Measurements from ENCODE around the gene GGTLC2.
"Not testable (repeated sequence)": the region's sequence is repeated elsewhere in the genome, so short reads cannot be mapped to it uniquely, and the experiment has no call there.

GGTLC2 gene

GRCh38 chr22:22638313-22638712 lies 6.1 kb upstream of the GGTLC2 start:
- DNase-seq (ENCODE audit: low read depth) = not testable (repeated sequence)

GRCh38 chr22:22642255-22642654 lies 2.2 kb upstream of the GGTLC2 start:
- not testable (repeated sequence) for DNase-seq (ENCODE audit: low read depth)

- DNase-seq (ENCODE audit: low read depth) = not testable (repeated sequence)
These were observed 1.6 kb downstream of the GGTLC2 start for GRCh38 chr22:22645969-22646368.

GRCh38 chr22:22647952-22648351 lies 3.5 kb downstream of the GGTLC2 start:
- not testable (repeated sequence) for DNase-seq (ENCODE audit: low read depth)

GRCh38 chr22:22648863-22649536 lies 4.6 kb downstream of the GGTLC2 start:
- not testable (repeated sequence) for DNase-seq (ENCODE audit: low read depth)

- DNase-seq (ENCODE audit: low read depth) = not testable (repeated sequence)
These were observed 5.3 kb downstream of the GGTLC2 start for GRCh38 chr22:22649761-22650160.

GRCh38 chr22:22650398-22650797 lies 6.0 kb downstream of the GGTLC2 start:
- not testable (repeated sequence) for DNase-seq (ENCODE audit: low read depth)

- not testable (repeated sequence) for DNase-seq (ENCODE audit: low read depth)
These were observed 6.5 kb downstream of the GGTLC2 start for GRCh38 chr22:22650803-22651515.

GRCh38 chr22:22651593-22651992 lies 7.2 kb downstream of the GGTLC2 start:
- DNase-seq (ENCODE audit: low read depth) = not testable (repeated sequence)

GRCh38 chr22:22652102-22652501 lies 7.7 kb downstream of the GGTLC2 start:
- DNase-seq (ENCODE audit: low read depth) = not testable (repeated sequence)

GRCh38 chr22:22652573-22652972 lies 8.2 kb downstream of the GGTLC2 start:
- not testable (repeated sequence) for DNase-seq (ENCODE audit: low read depth)

- not testable (repeated sequence) for DNase-seq (ENCODE audit: low read depth)
These were observed 9.4 kb downstream of the GGTLC2 start for GRCh38 chr22:22653677-22654381.

- no peak for DNase-seq (ENCODE audit: low read depth)
These were observed 11.3 kb downstream of the GGTLC2 start for GRCh38 chr22:22655452-22656290.

- no peak for DNase-seq (ENCODE audit: low read depth)
These were observed 13.3 kb downstream of the GGTLC2 start for GRCh38 chr22:22657712-22658111.

GRCh38 chr22:22661275-22661674 lies 16.9 kb downstream of the GGTLC2 start:
- no peak for DNase-seq (ENCODE audit: low read depth)

- DNase-seq (ENCODE audit: low read depth) = no peak
These were observed 17.7 kb downstream of the GGTLC2 start for GRCh38 chr22:22662095-22662494.

GRCh38 chr22:22663861-22664800 lies 19.7 kb downstream of the GGTLC2 start:
- no peak for DNase-seq (ENCODE audit: low read depth)

- DNase-seq (ENCODE audit: low read depth) = no peak
These were observed 22.1 kb downstream of the GGTLC2 start for GRCh38 chr22:22666307-22667091.

GRCh38 chr22:22667966-22668880 lies 23.8 kb downstream of the GGTLC2 start:
- DNase-seq (ENCODE audit: low read depth) = no peak

Data from HS-27A (cell line).